Cardiac fibroblast (primary cell): ENCODE measurements around the gene MED13.
"Not testable (repeated sequence)": the region's sequence is repeated elsewhere in the genome, so short reads cannot be mapped to it uniquely, and the experiment has no call there.

Experiments used
- DNase-seq, 2 donors: peaks; one replicate each; pipeline versions ENCODE4 v3.0.0 to v3.0.0-alpha.2; 2010; ENCODE audit warnings: low read depth in 2 of 2
- H3K4me3 ChIP-seq, 2 donors: replicated peaks in 1 of 2; 1 replicate in 1 of 2; 2 replicates in 1 of 2; pipeline ENCODE4 v1.5.1; 2011; ENCODE audit warnings: low read depth in 2 of 2, low read length in 2 of 2, mild to moderate bottlenecking in 2 of 2, moderate library complexity in 1 of 2
- CTCF ChIP-seq: IDR thresholded peaks from one replicate; pipeline ENCODE4 v1.5.1; 2011; ENCODE audit warnings: low read depth, mild to moderate bottlenecking, low read length, inconsistent platforms

The MED13 gene

GRCh38 chr17:62004388-62004787, 60.7 kb downstream of the MED13 start:
- DNase-seq = no peak
- no peak for TF ChIP-seq CTCF
- H3K4me3 ChIP-seq = no peak overlapping the region

GRCh38 chr17:62003141-62003540, 61.9 kb downstream of the MED13 start:
- DNase-seq, H3K4me3 ChIP-seq: not testable (repeated sequence)

GRCh38 chr17:62001105-62001504, 64.0 kb downstream of the MED13 start:
- DNase-seq = no peak
- no peak for TF ChIP-seq CTCF
- no peak overlapping the region for H3K4me3 ChIP-seq

- DNase-seq = no peak
- no peak overlapping the region for H3K4me3 ChIP-seq
- TF ChIP-seq CTCF = no peak
These were observed 64.9 kb downstream of the MED13 start for GRCh38 chr17:62000186-62000585.

GRCh38 chr17:61998534-61998933, 66.5 kb downstream of the MED13 start:
- not testable (repeated sequence) for DNase-seq, H3K4me3 ChIP-seq

GRCh38 chr17:61997664-61998063, 67.4 kb downstream of the MED13 start:
- no peak overlapping the region for H3K4me3 ChIP-seq
- peak; percentile 52 to 83 for DNase-seq
- TF ChIP-seq CTCF = no peak

GRCh38 chr17:61996916-61997605, 68.0 kb downstream of the MED13 start:
- no peak for TF ChIP-seq CTCF
- no peak overlapping the region for H3K4me3 ChIP-seq
- DNase-seq = peak in 1 of 2 donors; percentile 11

GRCh38 chr17:61989509-61989908, 75.6 kb downstream of the MED13 start:
- H3K4me3 ChIP-seq = no peak overlapping the region
- no peak for DNase-seq
- no peak for TF ChIP-seq CTCF
